Activated CD8-positive, alpha-beta T cell treated with anti-CD3 and anti-CD28 coated beads for 36 hours (primary cell): ENCODE data around the gene SFT2D2. TPM values are rescaled to one million over a fixed set of nuclear protein-coding genes. Genes with fewer than 3 reads are reported as not detected.

ENCODE experiments used
- ATAC-seq: fragments of 200-7000 bp; cut with Tn5 transposase; one replicate; pipeline ENCODE4 v1.10.0; 2021; ENCODE audit warnings: mild to moderate bottlenecking, moderate library complexity
- CTCF ChIA-PET: fragments of 350-600 bp; sonication (Branson Sonifier 250); formaldehyde crosslinking; loops from one replicate; lab custom pipeline; 2021; ENCODE audit warnings: antibody characterized with exemption; lab: Charles Lee
- POLR2A ChIA-PET: fragments of 350-600 bp; sonication (Branson Sonifier 250); formaldehyde crosslinking; loops from one replicate; lab custom pipeline; 2021; ENCODE audit warnings: antibody characterized with exemption; lab: Charles Lee
- DNase-seq: peaks from one replicate; pipeline ENCODE4 v3.0.0-alpha.2; 2020
- H3K27ac Mint-ChIP-seq: one replicate; pipeline ENCODE4 v1.8.0; 2021; ENCODE audit warnings: mild to moderate bottlenecking, mixed read lengths
- H3K27me3 Mint-ChIP-seq: one replicate; pipeline ENCODE4 v1.8.0; 2021; ENCODE audit warnings: mixed read lengths
- H3K36me3 Mint-ChIP-seq: one replicate; pipeline ENCODE4 v1.8.0; 2021; ENCODE audit warnings: low read depth, mixed read lengths
- H3K4me1 Mint-ChIP-seq: one replicate; pipeline ENCODE4 v1.8.0; 2021; ENCODE audit warnings: low read depth, mixed read lengths
- H3K4me3 Mint-ChIP-seq: one replicate; pipeline ENCODE4 v1.8.0; 2021; ENCODE audit warnings: mild to moderate bottlenecking, moderate library complexity, mixed read lengths
- H3K9me3 Mint-ChIP-seq: one replicate; pipeline ENCODE4 v1.8.0; 2021; ENCODE audit warnings: mixed read lengths
- intact Hi-C: fragments of 100-400 bp; cut with micrococcal nuclease; formaldehyde crosslinking; loops from one replicate; pipeline ENCODE4 v1.10.0; 2022
- total RNA-seq, 2 experiments: library from RNA; stranded (reverse); gene quantifications; one replicate each; pipeline ENCODE4 v1.2.3, GENCODE V29; 2021
- TF ChIP-seq, protein P1 (sequence below): fragments of 200-600 bp; IDR thresholded peaks from one replicate; pipeline ENCODE4 v1.8.0; 2022; ENCODE audit warnings: antibody characterized with exemption, mild to moderate bottlenecking

Gene SFT2D2
- total RNA-seq, 2 experiments from 2014 or later = 30.8 to 31.4 TPM

DNA sequence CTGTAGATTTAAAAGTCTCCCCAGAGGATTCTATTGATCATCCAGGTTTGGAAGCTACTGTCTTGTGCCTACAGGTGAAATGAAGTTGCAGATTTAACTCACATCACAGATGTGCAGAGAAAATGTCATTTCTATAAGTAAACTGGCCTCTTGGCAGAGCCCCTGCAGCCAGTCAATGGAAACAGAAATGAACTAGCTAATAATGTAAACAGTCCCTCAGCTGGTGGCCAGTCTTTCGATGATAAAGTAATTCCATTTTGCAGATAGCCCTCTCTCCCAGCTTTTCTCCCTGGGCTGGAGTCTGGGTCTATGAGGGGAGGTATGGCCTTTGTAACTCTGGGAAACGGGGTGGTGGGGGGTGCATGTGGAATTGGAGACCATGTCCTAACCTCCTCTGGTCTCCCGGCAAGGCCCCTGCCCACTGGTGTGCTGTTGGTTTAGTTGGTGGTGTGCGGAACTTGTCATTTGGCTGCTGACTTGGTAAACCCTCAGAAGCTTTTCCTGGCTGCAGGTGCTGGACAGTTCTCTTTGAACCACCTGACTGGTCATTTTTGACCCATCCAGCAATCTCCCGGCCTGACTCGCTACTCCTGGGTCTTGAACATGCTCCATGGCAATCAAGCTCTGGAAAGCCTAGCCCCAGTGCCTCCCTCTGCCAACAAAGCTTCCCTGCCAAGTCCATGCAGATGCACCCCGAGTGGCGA, 69.8 kb downstream of the SFT2D2 start:
- Mint-ChIP-seq H3K4me3 (no peak overlapping the region), H3K27me3 (no peaks in the 10 kb centered on the region), H3K9me3 (no peaks in the 10 kb centered on the region), H3K27ac (no peak overlapping the region), H3K4me1 (no peaks in the 10 kb centered on the region), H3K36me3 (no peaks in the 10 kb centered on the region)
- POLR2A ChIA-PET = no interaction called here
- no peak for DNase-seq
- intact Hi-C loops = no loop called here
- TF ChIP-seq, protein P1, sequence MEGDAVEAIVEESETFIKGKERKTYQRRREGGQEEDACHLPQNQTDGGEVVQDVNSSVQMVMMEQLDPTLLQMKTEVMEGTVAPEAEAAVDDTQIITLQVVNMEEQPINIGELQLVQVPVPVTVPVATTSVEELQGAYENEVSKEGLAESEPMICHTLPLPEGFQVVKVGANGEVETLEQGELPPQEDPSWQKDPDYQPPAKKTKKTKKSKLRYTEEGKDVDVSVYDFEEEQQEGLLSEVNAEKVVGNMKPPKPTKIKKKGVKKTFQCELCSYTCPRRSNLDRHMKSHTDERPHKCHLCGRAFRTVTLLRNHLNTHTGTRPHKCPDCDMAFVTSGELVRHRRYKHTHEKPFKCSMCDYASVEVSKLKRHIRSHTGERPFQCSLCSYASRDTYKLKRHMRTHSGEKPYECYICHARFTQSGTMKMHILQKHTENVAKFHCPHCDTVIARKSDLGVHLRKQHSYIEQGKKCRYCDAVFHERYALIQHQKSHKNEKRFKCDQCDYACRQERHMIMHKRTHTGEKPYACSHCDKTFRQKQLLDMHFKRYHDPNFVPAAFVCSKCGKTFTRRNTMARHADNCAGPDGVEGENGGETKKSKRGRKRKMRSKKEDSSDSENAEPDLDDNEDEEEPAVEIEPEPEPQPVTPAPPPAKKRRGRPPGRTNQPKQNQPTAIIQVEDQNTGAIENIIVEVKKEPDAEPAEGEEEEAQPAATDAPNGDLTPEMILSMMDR = no peak
- CTCF ChIA-PET = interaction anchor here (1.3 to 1.9 kb wide), 3 partner anchors 9 to 48 kb away, joined by 3 to 5 read pairs (median 4); no protein-coding TSS in a partner anchor
- no peak for ATAC-seq

DNA sequence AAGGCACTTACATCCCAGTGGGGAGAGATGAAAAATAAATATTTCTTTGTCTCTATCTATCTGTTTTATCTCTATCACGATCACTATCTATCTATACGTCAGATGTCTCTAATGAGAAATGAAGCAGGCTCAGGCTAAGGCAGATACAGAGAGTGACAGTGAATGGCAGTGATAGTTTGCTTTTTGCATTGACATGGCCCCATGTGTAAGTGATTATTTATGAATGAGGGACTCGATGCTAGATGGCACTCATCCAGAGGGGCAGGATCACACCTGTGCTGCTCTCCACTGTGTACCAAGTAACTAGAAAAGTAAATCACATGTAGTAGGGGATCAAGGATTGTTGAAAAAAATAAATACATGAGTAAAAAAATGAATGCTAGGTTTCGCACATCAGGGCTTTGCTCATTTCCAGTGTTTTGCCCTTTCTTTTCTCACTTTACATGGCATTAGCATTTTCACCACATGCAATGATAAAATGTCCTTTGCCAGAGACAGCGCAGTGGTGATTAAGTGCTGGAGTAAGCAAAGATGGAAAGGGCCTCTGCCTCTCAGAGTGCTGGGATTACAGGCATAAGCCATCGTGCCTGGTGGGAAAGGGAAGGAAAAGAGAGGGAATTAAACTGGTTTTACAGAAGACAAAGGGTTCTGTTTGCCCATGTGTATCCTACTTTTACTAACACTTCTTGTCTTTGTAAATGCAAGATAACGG, 71.4 kb downstream of the SFT2D2 start:
- CTCF ChIA-PET = interaction anchor here (1.8 kb wide), 1 partner anchor 11 kb away, joined by 4 read pairs; no protein-coding TSS in a partner anchor
- H3K4me3 Mint-ChIP-seq = no peak overlapping the region
- TF ChIP-seq, protein P1 = no peak
- no peaks in the 10 kb centered on the region for H3K9me3 Mint-ChIP-seq
- no peak overlapping the region for H3K27ac Mint-ChIP-seq
- intact Hi-C loops = no loop called here
- H3K36me3 Mint-ChIP-seq = no peaks in the 10 kb centered on the region
- H3K4me1 Mint-ChIP-seq = no peaks in the 10 kb centered on the region
- ATAC-seq (no peak), DNase-seq (no peak)
- no peaks in the 10 kb centered on the region for H3K27me3 Mint-ChIP-seq
- POLR2A ChIA-PET = interaction anchor here (0.6 kb wide), 1 partner anchor 366 kb away, joined by 3 read pairs; no protein-coding TSS in a partner anchor

DNA sequence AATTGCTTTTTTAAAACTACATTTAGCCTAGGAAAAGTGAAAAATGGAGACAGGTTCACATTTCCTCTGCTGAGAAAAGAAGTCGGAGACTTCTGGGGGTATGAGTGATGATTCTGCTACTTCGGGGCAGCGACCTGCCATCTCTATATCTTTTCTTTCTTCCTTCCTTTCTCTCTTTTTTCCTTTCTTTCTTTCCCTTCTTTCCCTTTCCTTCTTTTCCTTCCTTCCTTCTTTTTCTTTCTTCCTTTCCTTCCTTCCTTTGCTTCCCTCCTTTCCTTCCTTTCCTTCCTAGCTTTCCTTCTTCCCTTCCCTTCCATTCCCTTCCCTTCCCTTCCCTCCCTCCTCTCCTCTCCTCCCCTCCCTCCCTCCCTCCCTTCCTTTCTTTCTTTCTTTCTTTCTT, 72.6 kb downstream of the SFT2D2 start:
- DNase-seq = no peak
- Mint-ChIP-seq H3K4me3 (no peak overlapping the region), H3K9me3 (no peaks in the 10 kb centered on the region), H3K27ac (no peak overlapping the region), H3K4me1 (no peaks in the 10 kb centered on the region), H3K36me3 (no peaks in the 10 kb centered on the region), H3K27me3 (no peaks in the 10 kb centered on the region)
- no peak for ATAC-seq
- POLR2A ChIA-PET = no interaction called here
- TF ChIP-seq, protein P1 = no peak
- CTCF ChIA-PET = no interaction called here
- intact Hi-C loops = no loop called here

DNA sequence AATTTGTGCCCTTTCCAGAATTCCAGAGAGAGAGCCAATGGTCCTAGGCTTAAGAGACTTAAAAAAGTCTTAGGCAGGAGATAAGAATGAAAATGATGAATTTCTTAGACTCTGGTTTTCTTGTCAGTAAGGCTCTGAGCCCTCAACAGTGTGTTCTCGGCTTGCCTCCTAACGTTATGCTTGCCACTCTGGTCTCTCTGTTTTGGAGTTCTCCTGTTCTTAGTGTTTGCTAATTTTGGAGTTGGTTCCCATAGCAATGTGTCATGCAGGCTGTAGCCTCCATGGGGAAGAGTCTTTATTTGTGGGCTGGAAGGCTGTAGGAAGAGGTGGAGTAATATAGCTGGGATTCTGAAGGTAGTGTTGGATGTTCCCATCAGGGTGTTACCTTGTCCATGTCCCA, 74.8 kb downstream of the SFT2D2 start:
- DNase-seq = no peak
- H3K36me3 Mint-ChIP-seq = no peaks in the 10 kb centered on the region
- POLR2A ChIA-PET = interaction anchor here (0.7 kb wide), 1 partner anchor 15 kb away, joined by 3 read pairs; no protein-coding TSS in a partner anchor
- no peaks in the 10 kb centered on the region for H3K4me1 Mint-ChIP-seq
- TF ChIP-seq, protein P1 = no peak
- H3K27me3 Mint-ChIP-seq = no peaks in the 10 kb centered on the region
- H3K9me3 Mint-ChIP-seq = no peaks in the 10 kb centered on the region
- intact Hi-C loops = no loop called here
- CTCF ChIA-PET = interaction anchor here (1.4 kb wide), 1 partner anchor 9 kb away, joined by 4 read pairs; no protein-coding TSS in a partner anchor
- ATAC-seq = no peak
- H3K27ac Mint-ChIP-seq = no peak overlapping the region
- H3K4me3 Mint-ChIP-seq = no peak overlapping the region
